Stimulated activated CD4-positive, alpha-beta T cell treated with anti-CD3 and anti-CD28 coated beads, TNF-alpha, amount 100 ng/mL, for 48 hours (primary cell): ENCODE measurements around the gene NSMCE1.
A peak's percentile ranks its signal among the peaks of the same experiment; 100 is the strongest.

Source experiments
- DNase-seq, 3 donors: peaks; one replicate each; pipeline ENCODE4 v3.0.0-alpha.2; 2020; ENCODE audit warnings: low read depth in 3 of 3

Gene NSMCE1

DNA sequence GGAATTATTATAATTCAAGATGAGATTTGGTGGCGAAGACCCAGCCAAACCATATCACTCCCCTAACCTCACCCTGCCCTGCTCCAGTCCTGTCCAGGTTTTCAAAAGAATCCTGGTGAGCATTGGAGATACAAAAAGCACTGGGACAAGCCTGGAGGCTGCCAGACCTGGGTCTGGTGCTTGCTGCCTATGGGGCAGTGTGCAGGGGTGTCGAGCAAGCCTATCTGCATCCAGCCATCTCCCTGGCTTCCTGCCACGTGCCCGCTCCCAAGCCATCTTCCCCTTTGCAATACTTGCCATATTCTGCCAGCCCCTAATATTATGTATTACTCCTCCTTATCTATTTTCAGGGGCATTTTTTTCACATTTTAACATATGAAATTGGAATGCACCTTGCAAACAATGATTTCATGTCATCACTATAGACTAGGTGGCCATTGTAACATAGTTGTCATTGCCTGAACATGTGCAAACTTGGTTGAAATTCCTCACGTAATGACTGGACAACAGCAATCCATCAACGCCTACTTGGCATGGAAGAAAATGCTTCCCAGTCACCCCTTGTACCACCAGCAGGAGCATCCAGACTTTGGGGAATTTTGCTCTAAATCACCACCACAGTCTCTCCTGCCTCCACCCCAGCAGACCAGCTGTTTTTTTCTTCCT is 73.4 kb downstream of the NSMCE1 start:
- DNase-seq = no peak

DNA sequence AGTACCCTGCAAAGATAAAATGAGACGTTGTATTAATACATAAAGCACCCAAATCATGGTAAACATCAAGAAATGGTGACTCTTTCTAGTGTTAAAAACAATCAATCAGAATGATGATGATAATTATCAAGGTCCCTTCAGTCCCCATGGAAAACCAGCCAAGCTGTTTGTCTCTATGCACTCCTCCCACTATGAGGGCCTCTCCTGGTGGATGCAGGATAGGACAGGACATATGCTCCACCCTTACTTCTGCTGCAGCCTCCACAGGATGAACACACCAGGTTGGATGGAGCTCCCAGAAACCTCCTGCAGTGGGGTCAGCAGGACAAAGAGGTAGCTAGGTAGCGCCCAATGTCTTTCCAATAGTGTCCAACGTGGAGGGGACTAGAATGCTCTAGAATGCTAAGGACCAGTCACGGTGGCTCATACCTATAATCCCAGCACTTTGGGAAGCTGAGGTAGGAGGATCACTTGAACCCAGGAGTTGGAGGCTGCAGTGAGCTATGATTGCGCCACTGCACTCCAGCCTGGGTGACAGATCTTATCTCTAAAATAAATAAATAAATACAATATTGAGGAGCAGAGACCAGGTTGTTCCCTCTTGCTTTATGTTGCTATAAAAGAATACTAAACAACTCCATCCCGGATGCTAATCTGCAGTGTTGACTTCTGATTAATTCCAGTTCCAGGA is 75.1 kb downstream of the NSMCE1 start:
- DNase-seq = no peak

DNA sequence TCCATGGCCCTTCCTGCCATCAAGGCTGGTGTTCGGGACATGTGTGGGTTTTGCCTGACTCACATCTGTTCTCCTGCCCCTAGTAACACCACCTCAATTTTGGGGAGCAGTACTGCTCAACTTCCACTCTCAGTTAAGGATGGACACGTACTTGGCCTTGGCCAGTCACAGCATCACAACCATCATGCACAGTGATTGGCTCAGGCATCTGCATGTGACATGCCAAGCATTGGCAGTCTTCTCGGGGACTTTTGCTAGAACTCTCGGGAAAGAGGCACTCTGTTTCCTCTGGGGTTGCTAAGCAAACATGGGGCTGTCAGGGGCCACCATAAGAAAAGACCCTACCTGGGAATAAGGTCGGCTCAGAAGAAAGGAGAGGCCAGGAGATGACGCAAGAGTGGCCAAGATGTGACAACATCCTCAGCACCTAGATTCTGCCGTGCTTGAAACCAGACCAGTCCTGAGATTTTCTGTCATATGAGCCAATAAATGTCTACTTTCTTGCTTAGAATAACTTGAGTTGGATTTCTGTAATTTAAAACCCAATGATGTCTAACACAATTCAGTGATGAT is 77.1 kb downstream of the NSMCE1 start:
- DNase-seq = no peak

DNA sequence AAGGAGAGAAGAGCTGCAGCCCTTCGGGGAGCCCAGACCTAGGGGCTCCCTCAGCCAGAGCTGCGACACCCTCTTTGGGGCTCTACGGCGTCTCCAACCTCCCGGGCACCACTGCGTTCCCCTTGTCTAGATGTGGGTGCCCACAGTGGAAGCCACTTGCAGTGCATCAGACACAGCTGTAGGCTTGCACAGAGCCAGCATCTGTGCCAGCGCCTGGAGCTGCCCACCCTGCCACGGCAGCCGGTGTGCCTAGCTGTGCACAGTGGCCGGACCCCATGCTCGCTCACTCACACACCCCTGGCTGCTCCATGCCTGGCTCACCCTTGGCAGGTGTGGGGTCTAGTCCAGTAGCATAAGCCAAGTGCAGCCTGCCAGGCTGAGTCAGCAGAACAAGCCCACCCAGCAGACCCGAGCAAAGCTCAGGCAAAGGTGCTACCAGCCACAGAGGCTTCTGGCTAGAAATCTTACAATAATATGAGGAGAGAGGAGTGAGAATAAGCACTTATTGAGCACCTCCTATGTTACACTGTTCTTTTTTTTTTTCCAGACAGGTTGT is 78.2 kb downstream of the NSMCE1 start:
- no peak for DNase-seq

DNA sequence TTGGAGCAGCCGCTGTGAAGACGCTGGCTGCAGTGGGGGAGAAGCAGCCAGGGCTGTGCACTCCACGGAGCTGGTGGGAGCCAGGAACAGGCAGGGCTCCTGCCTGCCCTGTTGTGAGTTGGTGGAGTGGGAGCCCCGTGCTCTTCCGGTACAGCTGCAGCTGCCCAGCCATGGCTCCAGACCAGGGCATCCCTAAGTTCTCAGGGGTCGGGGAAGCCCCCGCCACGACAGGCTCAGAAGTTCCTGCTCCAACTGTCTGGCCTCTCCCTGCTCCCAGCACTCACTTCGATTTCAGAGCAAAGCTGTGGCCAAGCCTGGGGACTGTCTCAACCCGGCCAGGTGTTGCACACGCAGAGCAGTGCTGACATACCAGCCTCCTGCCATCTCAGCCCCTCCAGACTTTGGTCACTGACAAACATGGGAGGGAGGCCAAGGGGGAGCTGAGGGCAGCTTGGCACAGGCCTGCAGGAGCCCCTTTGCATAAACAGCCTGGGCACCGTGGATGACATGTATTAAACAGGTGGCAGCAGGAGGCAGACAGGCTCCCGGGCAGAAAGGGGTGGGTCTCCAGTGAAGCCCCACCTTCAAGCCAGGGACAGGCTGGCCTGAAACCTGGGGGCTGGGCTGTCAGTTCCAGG is 79.1 kb downstream of the NSMCE1 start:
- no peak for DNase-seq

DNA sequence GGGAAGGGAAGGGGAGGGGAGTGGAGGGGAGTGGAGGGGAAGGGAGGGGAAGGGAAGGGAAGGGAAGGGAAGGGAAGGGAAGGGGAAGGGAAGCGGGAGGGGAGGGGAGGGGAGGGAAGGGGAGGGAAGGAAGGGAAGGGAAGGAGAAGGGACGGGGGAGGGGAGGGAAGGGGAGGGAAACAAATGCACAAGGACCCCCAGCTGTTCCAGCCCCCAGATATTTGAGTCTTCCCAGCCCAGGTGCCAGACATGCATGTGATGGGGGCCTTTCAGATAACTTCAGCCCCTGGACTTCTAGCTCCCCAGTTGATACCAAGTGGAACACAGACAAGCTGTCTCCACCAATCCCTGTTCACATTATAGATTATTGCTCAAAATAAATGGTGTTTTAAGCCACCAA is 79.9 kb downstream of the NSMCE1 start:
- no peak for DNase-seq

DNA sequence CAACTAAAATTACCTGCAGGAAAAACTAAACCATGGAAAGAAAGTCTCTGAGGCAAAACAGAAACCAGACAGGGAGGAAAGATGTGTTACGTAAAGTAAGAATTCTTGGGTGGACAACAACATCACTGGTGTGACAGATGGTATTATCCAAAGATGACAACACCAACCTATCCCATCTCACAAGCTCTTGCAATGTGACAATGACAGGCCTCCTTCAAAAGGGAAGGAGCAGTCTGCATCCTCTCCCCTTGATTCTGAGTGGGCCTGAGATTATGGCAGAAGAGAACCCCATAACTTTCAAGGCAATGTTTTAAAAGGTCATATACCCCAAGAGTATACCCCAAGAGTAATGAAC is 82.8 kb downstream of the NSMCE1 start:
- no peak for DNase-seq

DNA sequence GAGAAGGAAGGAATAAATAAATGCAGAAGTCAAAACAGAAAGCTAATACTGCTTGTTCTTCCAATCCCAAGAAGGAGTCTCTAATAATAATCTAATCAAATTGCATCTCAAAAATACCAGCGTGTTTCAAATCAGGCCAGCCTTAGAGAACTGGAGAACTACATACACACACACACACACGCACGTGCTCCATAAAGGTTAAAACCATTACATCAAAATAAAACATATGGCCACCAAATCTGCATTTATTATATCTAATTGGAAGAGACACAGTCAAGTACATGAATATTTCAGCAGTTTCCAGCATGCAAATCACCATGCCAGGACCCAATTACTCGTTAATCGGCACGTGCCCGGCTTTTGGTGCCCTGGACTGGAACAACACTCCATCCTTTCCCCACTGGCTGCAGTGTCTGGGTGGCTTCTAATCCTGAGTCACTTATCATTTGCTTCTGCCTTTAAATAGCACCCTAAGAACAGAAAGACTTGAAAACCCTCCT is 85.6 kb downstream of the NSMCE1 start:
- DNase-seq = no peak

DNA sequence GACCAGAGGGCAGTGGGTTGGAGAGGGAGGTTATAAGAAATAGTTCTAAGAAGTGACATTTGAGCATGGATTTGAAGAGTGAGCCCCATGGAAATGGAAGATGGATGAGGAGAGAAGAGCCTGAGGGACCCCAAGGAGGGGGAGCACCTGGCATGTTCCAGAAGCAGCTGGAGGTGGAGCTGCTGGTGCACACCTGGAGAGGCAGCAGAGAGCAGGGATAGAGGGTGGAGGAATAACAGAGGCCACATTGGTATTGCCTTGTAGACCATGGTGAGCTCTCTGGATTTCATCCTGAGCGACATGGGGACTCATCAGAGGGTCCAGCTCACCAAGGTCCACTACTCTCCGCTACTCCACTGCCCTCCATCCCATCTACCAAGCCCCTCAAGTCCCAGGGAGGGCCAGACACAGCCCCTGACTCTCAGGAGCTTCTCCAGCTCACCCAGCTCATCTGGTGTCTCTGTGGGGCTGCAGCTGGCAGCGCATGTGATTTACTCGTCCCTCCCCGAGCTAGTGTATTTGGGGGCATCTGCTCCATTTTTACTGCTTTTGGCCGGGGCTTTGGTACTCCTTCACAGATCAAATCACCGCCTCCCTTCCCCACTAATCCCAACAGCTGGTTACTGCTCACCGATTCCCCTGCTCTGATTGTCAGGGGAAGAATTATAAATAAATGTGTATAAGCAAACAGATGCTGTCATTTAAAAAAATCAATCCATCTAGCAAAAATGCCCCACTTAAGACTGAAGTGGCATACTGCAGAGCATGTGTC is 87.4 kb downstream of the NSMCE1 start:
- DNase-seq = no peak

DNA sequence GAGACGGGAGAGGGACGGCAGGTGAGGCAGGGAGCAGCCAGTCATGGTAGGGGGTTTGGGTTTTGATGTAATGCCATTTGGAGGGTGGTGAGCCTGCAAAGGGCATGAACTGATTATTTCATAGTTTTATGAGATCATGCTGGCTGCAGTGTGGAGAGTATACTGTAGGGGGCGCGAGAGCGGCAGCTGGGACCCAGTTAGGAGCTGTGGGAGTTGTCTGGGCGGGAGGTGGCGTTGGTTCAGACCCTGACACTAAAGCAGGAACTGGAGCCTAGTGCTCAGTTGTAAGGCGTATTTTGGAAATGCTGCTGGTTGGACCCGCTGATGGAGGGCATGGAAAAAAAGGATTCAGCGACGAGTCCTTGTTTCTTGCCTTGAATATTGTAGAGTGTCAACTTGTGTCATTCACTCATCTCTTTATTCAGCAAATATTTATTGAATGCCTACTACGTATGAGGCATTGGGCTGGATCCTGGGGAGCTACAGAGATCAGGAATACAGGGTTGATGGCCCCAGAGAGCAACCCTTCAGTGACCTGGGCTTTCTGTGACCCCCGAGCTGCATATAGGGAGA is 89.0 kb downstream of the NSMCE1 start:
- peak; percentile 78 to 85 (median 79) for DNase-seq

DNA sequence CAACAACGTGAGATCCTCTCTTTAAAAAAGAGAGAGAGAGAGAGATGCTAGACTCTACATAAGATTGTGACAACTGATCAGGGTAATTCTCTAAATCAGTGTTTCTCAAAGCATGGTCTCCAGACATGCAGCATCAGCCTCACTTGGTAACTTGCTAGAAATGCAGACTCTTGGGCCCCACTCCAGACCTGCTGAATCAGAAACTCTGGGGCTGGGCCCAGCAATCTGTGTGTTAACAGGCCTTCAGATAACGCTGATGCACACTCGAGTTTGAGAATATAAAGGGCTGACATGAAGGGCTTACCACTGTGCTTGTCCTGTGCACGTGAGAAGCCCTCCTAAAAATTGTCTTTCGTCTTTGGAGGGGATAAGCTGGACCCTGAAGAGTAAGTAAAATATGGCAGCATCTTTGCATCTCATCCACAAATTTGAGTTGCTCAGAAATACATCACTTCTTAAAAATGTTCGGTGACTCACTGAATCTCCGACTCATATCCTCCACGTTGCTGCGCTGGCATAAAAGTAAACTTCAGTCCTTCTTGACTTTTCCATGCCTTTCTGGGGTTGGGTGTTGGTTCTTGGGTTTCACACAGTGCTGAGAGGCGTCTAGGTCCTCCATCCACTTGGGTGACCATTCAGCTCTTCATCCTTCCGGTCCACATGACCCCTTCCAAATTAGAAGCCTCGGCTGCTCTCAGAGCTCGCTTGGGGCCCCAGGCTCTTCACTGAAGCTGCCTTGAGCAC is 91.4 kb downstream of the NSMCE1 start:
- peak in 1 of 3 donors; percentile 31 for DNase-seq

DNA sequence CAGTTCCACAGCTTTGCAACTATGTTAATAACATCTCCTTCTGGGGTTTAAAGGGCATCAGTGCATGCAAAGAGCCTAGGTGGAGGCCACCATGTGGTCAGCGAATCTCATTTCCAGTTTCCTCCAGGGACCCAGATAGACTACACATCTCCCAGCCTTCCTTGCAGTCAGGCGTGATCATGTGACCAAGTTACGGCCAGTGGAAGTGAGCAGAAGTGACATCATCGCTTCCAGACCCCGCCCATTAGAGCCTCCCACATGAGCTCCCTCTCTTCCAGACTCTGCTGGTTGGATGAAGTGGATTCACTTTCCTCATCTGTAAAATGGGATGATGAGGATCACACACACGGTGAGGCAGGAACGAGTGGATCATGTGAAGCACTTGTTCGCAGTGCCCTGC is 92.7 kb downstream of the NSMCE1 start:
- DNase-seq = no peak
